ENCODE measurements around the gene VPS52. TPM values are rescaled to one million over a fixed set of nuclear protein-coding genes. Genes with fewer than 3 reads are reported as not detected.

Gene VPS52
- total RNA-seq, 2 donors from 2014 or later: 37.1 to 40.5 TPM

DNA sequence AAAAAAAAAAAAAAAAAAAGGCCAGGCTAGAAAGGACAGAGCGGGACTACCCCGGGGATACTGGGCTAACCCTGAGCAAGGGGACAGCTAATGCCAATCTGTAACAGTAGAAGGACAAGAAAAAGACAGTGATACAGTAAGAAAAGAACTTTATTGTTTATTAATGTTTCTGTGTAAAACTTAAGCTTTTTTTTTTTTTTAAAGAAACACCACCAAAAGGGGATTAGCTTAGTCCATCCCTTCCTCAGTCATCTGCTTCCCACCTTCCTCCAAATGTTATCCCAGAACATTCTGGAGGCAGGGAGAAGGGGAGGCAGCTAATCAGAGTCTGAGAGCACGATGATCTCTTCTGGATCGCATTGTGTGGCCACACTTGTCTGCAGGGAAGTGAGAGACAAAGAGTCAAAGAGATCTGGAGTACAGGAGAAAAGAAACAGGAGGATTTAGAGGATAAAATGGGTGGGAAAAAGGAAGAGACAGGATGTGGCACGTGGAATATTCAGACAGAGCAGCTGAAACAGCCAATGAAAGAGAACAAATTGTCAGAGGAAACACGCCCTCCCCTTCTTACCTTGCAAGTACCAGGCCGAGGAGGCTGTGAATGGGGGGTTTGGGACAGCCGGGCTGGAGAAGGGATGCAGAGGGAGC lies 46.9 kb upstream of the VPS52 start:
- Histone ChIP-seq H3K27ac (peak overlapping the region in 3 of 4 donors; percentile 78 to 86 (median 84)), H3K9me3 (no peaks in the 10 kb centered on the region), H3K27me3 (no peaks in the 10 kb centered on the region), H3K4me3 (no peak overlapping the region), H3K36me3 (replicated peaks in 1 of 2; ENCODE audit: insufficient read depth in 1 of 2, low read depth in 2 of 2) (peaks cover 3 to 4% of the 10 kb centered on the region in 2 donors), H3K4me1 (peaks cover 65% of the 10 kb centered on the region)
- 58 to 69% methylated on average over 8 of the region's 8 CpGs for WGBS, 2 donors
- DNase-seq (no peak), ATAC-seq (no peak)
- intact Hi-C loops (cut with DNase I): no loop called here
- TF ChIP-seq POLR2A (IDR thresholded peaks at IDR 0.05): no peak
- no peak for TF ChIP-seq CTCF (IDR thresholded peaks at IDR 0.05)

DNA sequence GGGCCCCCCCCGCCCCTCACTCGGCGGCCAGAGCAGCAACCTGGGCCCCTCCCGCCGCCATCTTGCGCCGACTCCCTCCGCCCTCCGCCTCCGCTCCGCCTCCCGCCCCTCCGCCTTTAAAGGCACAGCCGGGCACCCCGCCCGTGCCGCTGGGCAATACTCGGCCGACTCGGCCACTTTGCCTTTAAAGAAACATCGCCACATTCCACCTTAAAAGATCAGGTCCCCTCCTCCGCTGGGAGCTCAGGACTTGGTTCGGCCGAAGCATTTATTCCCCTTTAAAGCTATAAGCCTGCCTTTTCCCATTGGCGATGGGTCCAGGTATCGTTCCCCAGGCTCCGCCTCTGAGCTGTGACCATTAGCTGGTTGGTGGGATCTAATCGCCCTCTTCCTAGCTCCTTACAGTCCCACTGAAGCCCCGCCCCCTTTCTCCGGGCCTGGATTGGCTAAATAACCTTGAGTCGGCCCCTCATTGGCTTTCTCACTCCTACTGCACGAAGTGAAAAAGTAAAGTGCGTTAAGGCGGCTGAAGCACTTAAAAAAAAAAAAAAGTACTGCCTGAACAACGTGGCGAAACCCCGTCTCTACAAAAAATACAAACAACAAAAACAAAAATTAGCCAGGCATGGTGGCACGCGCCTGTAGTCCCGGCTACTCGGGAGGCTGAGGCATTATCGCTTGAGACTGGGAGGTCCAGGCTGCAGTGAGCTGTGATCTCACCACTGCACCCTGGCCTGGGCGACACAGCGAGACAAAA lies 46.2 kb upstream of the VPS52 start, which contains the start of gene ZBTB22:
Gene ZBTB22 (minus strand): TSS at position 76 of the 757 bp plus-strand sequence. CDS start 828 bp downstream, outside the sequence.
- H3K27ac ChIP-seq: peak within 1 kb of the TSS; percentile 76 to 86 (median 81)
- peaks cover 3 to 4% of the 10 kb centered on the region in 2 donors for H3K36me3 ChIP-seq (replicated peaks in 1 of 2; ENCODE audit: insufficient read depth in 1 of 2, low read depth in 2 of 2)
- ATAC-seq: peak; percentile 84
- DNase-seq: peak; percentile 100
- WGBS, 2 donors: 1 to 3% methylated on average over 34 to 37 of the region's 44 CpGs
- H3K4me3 ChIP-seq: peak within 1 kb of the TSS; percentile 8 to 67
- peaks cover 63% of the 10 kb centered on the region for H3K4me1 ChIP-seq
- H3K27me3 ChIP-seq: no peaks in the 10 kb centered on the region
- intact Hi-C loops (cut with DNase I): no loop called here
- no peaks in the 10 kb centered on the region for H3K9me3 ChIP-seq
- TF ChIP-seq POLR2A (IDR thresholded peaks at IDR 0.05): peak in 2 of 3 donors; percentile 41 to 44
- peak in 1 of 7 experiments; percentile 19 for TF ChIP-seq CTCF (IDR thresholded peaks at IDR 0.05)

DNA sequence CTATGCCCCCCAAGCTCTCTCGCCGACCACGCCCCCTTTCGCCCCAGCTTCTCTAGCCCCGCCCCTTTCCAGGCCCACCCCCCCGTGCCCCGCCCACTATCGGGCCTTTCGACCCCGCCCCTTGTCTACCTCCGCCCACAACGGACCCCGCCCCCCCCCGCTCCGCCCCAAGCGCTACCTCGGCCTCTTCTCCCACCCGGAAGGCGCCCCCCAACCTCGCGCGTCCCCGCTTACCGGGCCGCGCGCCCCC lies 45.7 kb upstream of the VPS52 start:
- TF ChIP-seq CTCF (IDR thresholded peaks at IDR 0.05): no peak
- TF ChIP-seq POLR2A (IDR thresholded peaks at IDR 0.05): no peak
- Histone ChIP-seq H3K9me3 (no peaks in the 10 kb centered on the region), H3K27ac (peak overlapping the region; percentile 76 to 86 (median 81)), H3K27me3 (no peaks in the 10 kb centered on the region), H3K4me1 (peaks cover 67% of the 10 kb centered on the region), H3K4me3 (peak overlapping the region; percentile 8 to 67), H3K36me3 (replicated peaks in 1 of 2; ENCODE audit: insufficient read depth in 1 of 2, low read depth in 2 of 2) (peaks cover 3 to 4% of the 10 kb centered on the region in 2 donors)
- peak; percentile 0 for ATAC-seq
- DNase-seq: no peak
- intact Hi-C loops (cut with DNase I): no loop called here
- WGBS, 2 donors: 0% methylated on average over 10 to 13 of the region's 27 CpGs

DNA sequence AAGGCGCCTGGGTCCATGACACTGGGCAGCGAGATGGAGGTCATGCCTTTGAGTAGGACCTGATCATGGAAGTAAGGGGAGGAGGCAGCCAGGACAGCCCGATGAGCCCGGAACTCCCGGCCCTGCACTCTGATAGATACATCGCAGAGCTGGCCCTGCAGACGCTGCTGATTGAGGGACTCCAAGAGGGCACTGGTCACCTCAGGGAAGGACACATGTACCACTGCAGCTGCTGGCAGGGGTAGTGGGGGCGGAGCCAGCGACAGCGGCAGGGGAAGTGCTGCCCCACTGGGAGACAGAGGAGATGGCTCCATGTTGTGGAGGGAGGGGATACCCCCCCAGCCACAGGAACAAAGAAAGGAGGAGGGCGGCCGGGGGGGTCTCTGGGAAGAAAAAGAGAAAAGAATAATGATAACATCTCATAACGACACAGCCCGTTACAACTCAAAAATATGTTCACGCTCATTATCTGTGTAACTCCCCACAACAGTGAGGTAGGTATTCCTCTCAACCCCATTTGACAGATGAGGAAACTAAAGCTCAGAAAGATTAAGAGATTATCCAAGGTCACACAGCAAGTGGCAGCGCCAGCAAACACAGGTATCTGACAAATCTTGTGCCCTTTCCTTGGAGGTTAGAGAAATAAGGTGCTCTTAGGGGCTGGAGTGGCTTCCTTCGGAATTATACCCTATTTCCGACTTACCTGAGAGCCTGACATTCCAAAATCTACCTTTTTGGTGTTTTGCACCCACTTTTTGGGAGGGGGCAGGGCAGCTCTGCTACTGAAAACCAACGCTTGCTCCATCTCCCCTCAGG lies 45.1 kb upstream of the VPS52 start:
- WGBS, 2 donors: 66 to 70% methylated on average over 15 to 19 of the region's 19 CpGs
- intact Hi-C loops (cut with DNase I): no loop called here
- Histone ChIP-seq H3K9me3 (no peaks in the 10 kb centered on the region), H3K4me1 (peaks cover 68% of the 10 kb centered on the region), H3K27me3 (no peaks in the 10 kb centered on the region), H3K4me3 (peak overlapping the region; percentile 8 to 67), H3K27ac (peak overlapping the region; percentile 76 to 86 (median 81)), H3K36me3 (replicated peaks in 1 of 2; ENCODE audit: insufficient read depth in 1 of 2, low read depth in 2 of 2) (peaks cover 3 to 4% of the 10 kb centered on the region in 2 donors)
- DNase-seq (no peak), ATAC-seq (no peak)
- TF ChIP-seq CTCF (IDR thresholded peaks at IDR 0.05) (no peak), POLR2A (IDR thresholded peaks at IDR 0.05) (no peak)

All from body of pancreas (tissue), 4 donors.